HepG2 (cell line): Measurements from ENCODE around the gene GPC6. TPM values are rescaled to one million over a fixed set of nuclear protein-coding genes. Genes with fewer than 3 reads are reported as not detected.
A peak's percentile ranks its signal among the peaks of the same experiment; 100 is the strongest.

Experiments used
- AFF4 ChIP-seq: sonication (generic); formaldehyde crosslinking; IDR thresholded peaks from 2 replicates; pipeline ENCODE4 v1.4.0; 2020; ENCODE audit warnings: missing genetic modification reagents
- ATF1 ChIP-seq: IDR thresholded peaks from 2 replicates; pipeline ENCODE4 v1.6.1; 2016; ENCODE audit warnings: mild to moderate bottlenecking, control low read depth
- BRD4 ChIP-seq: sonication (generic); formaldehyde crosslinking; IDR thresholded peaks from 2 replicates; pipeline ENCODE4 v1.4.0; 2020; ENCODE audit warnings: missing genetic modification reagents
- MAFF ChIP-seq: IDR thresholded peaks from 2 replicates; pipeline ENCODE4 v1.6.1; 2011; ENCODE audit warnings: low read depth, low read length, improper control_type of control experiment
- MAZ ChIP-seq, 2 experiments: sonication (generic) in 1 of 2; formaldehyde crosslinking in 1 of 2; IDR thresholded peaks; 2 replicates each; pipeline versions ENCODE4 v1.5.0 to v1.6.1; 2012 to 2020; ENCODE audit warnings: low read depth in 2 of 2, mild to moderate bottlenecking in 2 of 2, borderline replicate concordance in 1 of 2, improper control_type of control experiment in 1 of 2, low read length in 1 of 2, missing genetic modification reagents in 1 of 2, moderate library complexity in 1 of 2
- MTF1 ChIP-seq: sonication (generic); formaldehyde crosslinking; IDR thresholded peaks from 2 replicates; pipeline ENCODE4 v1.5.0; 2020; ENCODE audit warnings: missing genetic modification reagents
- NAIF1 ChIP-seq: sonication (generic); formaldehyde crosslinking; IDR thresholded peaks from 2 replicates; pipeline ENCODE4 v1.5.0; 2020; ENCODE audit warnings: mild to moderate bottlenecking, missing genetic modification reagents, borderline replicate concordance
- NCOA2 ChIP-seq: sonication (generic); formaldehyde crosslinking; IDR thresholded peaks from 2 replicates; pipeline ENCODE4 v1.8.0; 2022; ENCODE audit warnings: inconsistent platforms
- PHF21A ChIP-seq: sonication (generic); formaldehyde crosslinking; IDR thresholded peaks from 2 replicates; pipeline ENCODE4 v1.5.0; 2020; ENCODE audit warnings: mild to moderate bottlenecking, missing genetic modification reagents
- RARG ChIP-seq: sonication (generic); formaldehyde crosslinking; IDR thresholded peaks from 2 replicates; pipeline ENCODE4 v1.4.0; 2020; ENCODE audit warnings: low read depth, mild to moderate bottlenecking, missing genetic modification reagents
- RORA ChIP-seq: sonication (generic); formaldehyde crosslinking; IDR thresholded peaks from 2 replicates; pipeline ENCODE4 v1.5.0; 2020; ENCODE audit warnings: mild to moderate bottlenecking, missing genetic modification reagents, moderate library complexity
- SNAPC2 ChIP-seq: sonication (generic); formaldehyde crosslinking; IDR thresholded peaks from 2 replicates; pipeline ENCODE4 v1.8.1; 2022; ENCODE audit warnings: mild to moderate bottlenecking, missing genetic modification reagents
- SOX6 ChIP-seq, 2 experiments: fragments of 450-650 bp in 1 of 2; sonication (generic) in 1 of 2; formaldehyde crosslinking in 1 of 2; IDR thresholded peaks; 2 replicates each; pipeline versions ENCODE4 v1.4.0 to v1.6.1; 2017 to 2020; ENCODE audit warnings: antibody characterized with exemption in 1 of 2, mild to moderate bottlenecking in 1 of 2, missing genetic modification reagents in 1 of 2
- THAP7 ChIP-seq: sonication (generic); formaldehyde crosslinking; IDR thresholded peaks from 2 replicates; pipeline ENCODE4 v1.8.1; 2023; ENCODE audit warnings: mild to moderate bottlenecking, missing genetic modification reagents
- YEATS2 ChIP-seq: sonication (generic); formaldehyde crosslinking; IDR thresholded peaks from 2 replicates; pipeline ENCODE4 v1.4.0; 2020; ENCODE audit warnings: missing genetic modification reagents, borderline replicate concordance
- ZBTB7A ChIP-seq: sonication (generic); formaldehyde crosslinking; IDR thresholded peaks from 2 replicates; pipeline ENCODE4 v1.8.0; 2022; ENCODE audit warnings: mild to moderate bottlenecking, missing genetic modification reagents
- ZFP36 ChIP-seq: fragments of 150-350 bp; IDR thresholded peaks from 2 replicates; pipeline ENCODE4 v1.6.1; 2018; ENCODE audit warnings: borderline replicate concordance, low read length, low read depth; ENCODE audit not compliant: partially characterized antibody
- ZFYVE20 ChIP-seq: sonication (generic); formaldehyde crosslinking; IDR thresholded peaks from 2 replicates; pipeline ENCODE4 v1.8.0; 2023; ENCODE audit warnings: low read depth, mild to moderate bottlenecking, moderate library complexity, missing genetic modification reagents, borderline replicate concordance
- ZNF225 ChIP-seq: sonication (generic); formaldehyde crosslinking; IDR thresholded peaks from 2 replicates; pipeline ENCODE4 v1.4.0; 2020; ENCODE audit warnings: mild to moderate bottlenecking, missing genetic modification reagents
- ZNF3 ChIP-seq: IDR thresholded peaks from 2 replicates; pipeline ENCODE4 v1.7.0; 2017; ENCODE audit warnings: inconsistent platforms
- ZNF703 ChIP-seq: sonication (generic); formaldehyde crosslinking; IDR thresholded peaks from 2 replicates; pipeline ENCODE4 v1.5.1; 2020; ENCODE audit warnings: missing genetic modification reagents, mild to moderate bottlenecking, moderate library complexity, borderline replicate concordance
- ZNF740 ChIP-seq: sonication (generic); formaldehyde crosslinking; IDR thresholded peaks from 2 replicates; pipeline ENCODE4 v1.4.0; 2020; ENCODE audit warnings: missing genetic modification reagents
- ZNF746 ChIP-seq: sonication (generic); formaldehyde crosslinking; IDR thresholded peaks from 2 replicates; pipeline ENCODE4 v1.8.0; 2022; ENCODE audit warnings: mild to moderate bottlenecking, missing genetic modification reagents
- polyA plus RNA-seq, 8 experiments: library from polyadenylated mRNA; depleted of rRNA in 3 of 8; stranded (reverse) in 7 of 8; unstranded in 1 of 8; fragments of >200 nt; fragmentation: Illumina TruSeq in 4 of 8; extraction: Trizol in 4 of 8; gene quantifications; 2 replicates each; pipeline versions ENCODE4 v1.2.1 to v1.2.3, GENCODE V29; 2011 to 2016; ENCODE audit warnings: low read depth in 4 of 8, missing spikeins in 1 of 8, mixed read lengths in 1 of 8; ENCODE audit not compliant: insufficient read depth in 1 of 8
- total RNA-seq, 5 experiments: library from RNA; depleted of rRNA; stranded (reverse); fragments of >200 nt; fragmentation: Illumina TruSeq; extraction: Trizol; gene quantifications; 2 replicates each; pipeline ENCODE4 v1.2.3, GENCODE V29; 2016; ENCODE audit warnings: low read depth in 1 of 5

GPC6 gene
- total and polyA plus RNA-seq, 2 of the 13 experiments (the other 11 are each of a cell fraction or from before 2014, with no cell fraction given) = 24.5 to 33.9 TPM

GRCh38 chr13:94292323-94292640, 1065.7 kb downstream of the GPC6 start (continued):
- TF ChIP-seq ZFYVE20 (CRISPR knock-in tag) = no peak
- 0 out of 2 replicates have a peak, but pooled peaks have one; percentile 64 for TF ChIP-seq RORA
- peak; percentile 28; the same call in 1 of the 2 replicates for TF ChIP-seq ZBTB7A
- no peak for TF ChIP-seq THAP7 (CRISPR knock-in tag)
- TF ChIP-seq ZNF703 (CRISPR knock-in tag) = no peak; the same call in 1 of the 2 replicates
- 0 out of 2 replicates have a peak, but pooled peaks have one; percentile 8 for TF ChIP-seq NAIF1 (CRISPR knock-in tag)
- 0 out of 2 replicates have a peak, but pooled peaks have one; percentile 27 for TF ChIP-seq MAFF
- peak; percentile 96; the same call in 1 of the 2 replicates for TF ChIP-seq SNAPC2 (CRISPR knock-in tag)
- 0 out of 2 replicates have a peak, but pooled peaks have one; percentile 8 for TF ChIP-seq ZNF746 (CRISPR knock-in tag)
- TF ChIP-seq ZNF225 (CRISPR knock-in tag) = no peak
- TF ChIP-seq MTF1 (CRISPR knock-in tag) = no peak
- no peak for TF ChIP-seq SOX6 (IDR thresholded peaks at IDR 0.05)
- TF ChIP-seq SOX6 (CRISPR knock-in tag; IDR thresholded peaks at IDR 0.05) = peak; percentile 65; the same call in 1 of the 2 replicates
- no peak for TF ChIP-seq ZNF3
- no peak for TF ChIP-seq MAZ (IDR thresholded peaks at IDR 0.05; ENCODE audit: borderline replicate concordance, low read depth, low read length)
- no peak for TF ChIP-seq MAZ (CRISPR knock-in tag; IDR thresholded peaks at IDR 0.05; ENCODE audit: low read depth)
- TF ChIP-seq ZFP36 = no peak
- no peak for TF ChIP-seq RARG (CRISPR knock-in tag)
- no peak for TF ChIP-seq AFF4 (CRISPR knock-in tag)
- TF ChIP-seq YEATS2 (CRISPR knock-in tag) = 0 out of 2 replicates have a peak, but pooled peaks have one; percentile 2
- no peak for TF ChIP-seq NCOA2 (CRISPR knock-in tag)
- TF ChIP-seq PHF21A (CRISPR knock-in tag) = peak; percentile 5; the same call in 1 of the 2 replicates
- no peak for TF ChIP-seq ZNF740 (CRISPR knock-in tag)
- peak; percentile 75; the same call in 1 of the 2 replicates for TF ChIP-seq ATF1
- 0 out of 2 replicates have a peak, but pooled peaks have one; percentile 44 for TF ChIP-seq BRD4 (CRISPR knock-in tag)
